ENCODE results near the gene ROBO3. TPM values are rescaled to one million over a fixed set of nuclear protein-coding genes. Genes with fewer than 3 reads are reported as not detected.

ROBO3 gene
- total RNA-seq, 1 donor, result 18.1 TPM

DNA sequence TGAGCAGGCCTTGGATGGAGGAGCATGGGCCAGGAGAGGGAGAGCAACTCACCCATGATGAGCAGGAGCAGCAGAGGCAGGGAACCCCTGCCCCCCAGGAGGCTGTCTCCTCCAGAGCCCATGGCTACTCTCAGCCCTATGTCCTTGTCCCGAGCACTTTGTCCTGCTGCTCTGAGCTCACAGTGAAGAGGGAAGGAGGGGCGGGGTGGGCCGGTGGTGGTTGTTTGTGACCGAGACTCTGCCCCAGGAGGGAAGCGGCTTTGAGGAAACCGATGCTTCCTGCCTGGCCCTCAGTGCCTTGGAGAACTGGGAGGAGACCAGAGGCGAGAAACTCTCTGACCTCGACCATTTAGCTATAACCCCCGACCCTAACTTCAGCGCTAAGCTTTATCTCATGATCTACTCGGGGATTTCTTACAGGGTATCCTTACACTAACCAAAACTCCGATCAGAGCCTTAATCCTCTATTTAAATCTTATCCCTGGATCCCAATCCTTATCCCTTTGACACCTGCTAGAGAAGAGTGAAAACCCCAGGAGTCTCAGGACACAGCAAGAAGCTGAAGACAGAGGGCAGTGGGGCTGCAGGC, 32.5 kb downstream of the ROBO3 start, which contains the start of gene ROBO4:
Gene ROBO4 (minus strand): TSS at position 192 of the 589 bp plus-strand sequence. CDS start 70 bp downstream, at position 122.
- no peaks in the 10 kb centered on the region for H3K27me3 ChIP-seq (ENCODE audit: insufficient read depth, low read length)
- TF ChIP-seq, protein P1, sequence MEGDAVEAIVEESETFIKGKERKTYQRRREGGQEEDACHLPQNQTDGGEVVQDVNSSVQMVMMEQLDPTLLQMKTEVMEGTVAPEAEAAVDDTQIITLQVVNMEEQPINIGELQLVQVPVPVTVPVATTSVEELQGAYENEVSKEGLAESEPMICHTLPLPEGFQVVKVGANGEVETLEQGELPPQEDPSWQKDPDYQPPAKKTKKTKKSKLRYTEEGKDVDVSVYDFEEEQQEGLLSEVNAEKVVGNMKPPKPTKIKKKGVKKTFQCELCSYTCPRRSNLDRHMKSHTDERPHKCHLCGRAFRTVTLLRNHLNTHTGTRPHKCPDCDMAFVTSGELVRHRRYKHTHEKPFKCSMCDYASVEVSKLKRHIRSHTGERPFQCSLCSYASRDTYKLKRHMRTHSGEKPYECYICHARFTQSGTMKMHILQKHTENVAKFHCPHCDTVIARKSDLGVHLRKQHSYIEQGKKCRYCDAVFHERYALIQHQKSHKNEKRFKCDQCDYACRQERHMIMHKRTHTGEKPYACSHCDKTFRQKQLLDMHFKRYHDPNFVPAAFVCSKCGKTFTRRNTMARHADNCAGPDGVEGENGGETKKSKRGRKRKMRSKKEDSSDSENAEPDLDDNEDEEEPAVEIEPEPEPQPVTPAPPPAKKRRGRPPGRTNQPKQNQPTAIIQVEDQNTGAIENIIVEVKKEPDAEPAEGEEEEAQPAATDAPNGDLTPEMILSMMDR (IDR thresholded peaks at IDR 0.05; ENCODE audit: extremely low read depth, low read depth, low read length), result no peak
- no peaks in the 10 kb centered on the region for H3K36me3 ChIP-seq (ENCODE audit: insufficient read depth, low read length)
- peak; percentile 79 for DNase-seq (ENCODE audit: insufficient read length, low spot score, missing footprints)
- peak within 1 kb of the TSS; percentile 77 for H2AFZ ChIP-seq (ENCODE audit: low read length)
- no peaks in the 10 kb centered on the region for H3K79me2 ChIP-seq (ENCODE audit: insufficient read depth, low read length)
- H3K9me3 ChIP-seq (ENCODE audit: low read depth, low read length), result no peaks in the 10 kb centered on the region
- H3K4me2 ChIP-seq (ENCODE audit: insufficient read depth, low read length), result peak within 1 kb of the TSS; percentile 62
- H3K27ac ChIP-seq (ENCODE audit: low read depth, low read length), result peak within 1 kb of the TSS; percentile 83
- H4K20me1 ChIP-seq (ENCODE audit: insufficient read depth, low read length), result no peaks in the 10 kb centered on the region
- H3K4me1 ChIP-seq (ENCODE audit: insufficient read depth, low read length), result peaks cover 49% of the 10 kb centered on the region
- H3K4me3 ChIP-seq (ENCODE audit: insufficient read depth, low read length), result peak within 1 kb of the TSS; percentile 16

DNA sequence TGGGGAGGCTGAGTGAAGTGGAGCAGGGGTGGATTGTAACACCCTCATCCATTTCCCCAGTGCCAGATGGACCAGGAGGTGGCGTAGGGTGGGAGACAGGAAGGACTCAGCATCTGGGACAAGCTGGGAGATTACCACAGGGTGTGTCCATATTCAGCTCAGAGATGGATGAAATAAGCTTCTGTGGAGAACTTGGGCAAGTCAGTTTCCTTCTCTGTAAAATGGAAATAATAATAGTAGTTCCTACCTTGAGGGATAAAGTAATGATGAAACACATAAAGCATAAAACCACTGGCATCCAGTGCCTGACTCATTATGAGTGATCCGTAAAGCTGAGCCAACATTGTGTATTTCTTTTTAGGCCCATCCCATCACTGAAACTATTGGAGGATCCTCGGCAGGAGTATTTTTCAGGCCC, 33.0 kb downstream of the ROBO3 start:
- no peaks in the 10 kb centered on the region for H3K27me3 ChIP-seq (ENCODE audit: insufficient read depth, low read length)
- H3K79me2 ChIP-seq (ENCODE audit: insufficient read depth, low read length), result no peaks in the 10 kb centered on the region
- no peak overlapping the region for H3K4me3 ChIP-seq (ENCODE audit: insufficient read depth, low read length)
- peak overlapping the region; percentile 83 for H3K27ac ChIP-seq (ENCODE audit: low read depth, low read length)
- peak; percentile 79 for DNase-seq (ENCODE audit: insufficient read length, low spot score, missing footprints)
- no peaks in the 10 kb centered on the region for H3K36me3 ChIP-seq (ENCODE audit: insufficient read depth, low read length)
- peaks cover 49% of the 10 kb centered on the region for H3K4me1 ChIP-seq (ENCODE audit: insufficient read depth, low read length)
- H3K9me3 ChIP-seq (ENCODE audit: low read depth, low read length), result no peaks in the 10 kb centered on the region
- TF ChIP-seq, protein P1 (IDR thresholded peaks at IDR 0.05; ENCODE audit: extremely low read depth, low read depth, low read length), result peak; percentile 18
- H3K4me2 ChIP-seq (ENCODE audit: insufficient read depth, low read length), result peak overlapping the region; percentile 62
- H4K20me1 ChIP-seq (ENCODE audit: insufficient read depth, low read length), result no peaks in the 10 kb centered on the region
- peak overlapping the region; percentile 77 for H2AFZ ChIP-seq (ENCODE audit: low read length)

DNA sequence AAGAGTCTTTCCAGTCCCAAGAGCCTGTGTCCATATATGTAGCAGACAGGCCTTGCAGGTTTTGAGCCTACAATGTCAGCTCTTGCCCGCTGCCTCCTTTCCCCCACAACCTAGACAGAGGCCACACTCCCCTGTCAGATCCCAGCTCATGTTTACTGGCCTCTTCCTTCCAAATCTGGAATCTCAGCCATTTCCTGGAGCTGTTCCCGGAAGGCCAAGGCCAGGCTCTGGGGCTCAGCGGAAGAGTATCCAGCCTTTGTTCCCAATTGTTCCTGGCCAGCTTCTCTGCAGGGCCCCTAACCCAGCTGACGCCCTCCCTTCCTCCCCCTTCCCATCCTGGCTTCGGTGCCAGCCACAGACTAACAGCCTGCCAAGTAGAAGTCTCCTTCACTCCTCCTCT, 33.5 kb downstream of the ROBO3 start:
- Histone ChIP-seq H3K9me3 (ENCODE audit: low read depth, low read length) (no peaks in the 10 kb centered on the region), H3K4me1 (ENCODE audit: insufficient read depth, low read length) (peaks cover 49% of the 10 kb centered on the region), H2AFZ (ENCODE audit: low read length) (peak overlapping the region; percentile 77), H3K79me2 (ENCODE audit: insufficient read depth, low read length) (no peaks in the 10 kb centered on the region), H3K27ac (ENCODE audit: low read depth, low read length) (peak overlapping the region; percentile 83), H3K27me3 (ENCODE audit: insufficient read depth, low read length) (no peaks in the 10 kb centered on the region), H3K4me2 (ENCODE audit: insufficient read depth, low read length) (peak overlapping the region; percentile 62), H3K36me3 (ENCODE audit: insufficient read depth, low read length) (no peaks in the 10 kb centered on the region), H3K4me3 (ENCODE audit: insufficient read depth, low read length) (peak overlapping the region; percentile 16), H4K20me1 (ENCODE audit: insufficient read depth, low read length) (no peaks in the 10 kb centered on the region)
- TF ChIP-seq, protein P1 (IDR thresholded peaks at IDR 0.05; ENCODE audit: extremely low read depth, low read depth, low read length), result no peak
- DNase-seq (ENCODE audit: insufficient read length, low spot score, missing footprints), result peak; percentile 80

DNA sequence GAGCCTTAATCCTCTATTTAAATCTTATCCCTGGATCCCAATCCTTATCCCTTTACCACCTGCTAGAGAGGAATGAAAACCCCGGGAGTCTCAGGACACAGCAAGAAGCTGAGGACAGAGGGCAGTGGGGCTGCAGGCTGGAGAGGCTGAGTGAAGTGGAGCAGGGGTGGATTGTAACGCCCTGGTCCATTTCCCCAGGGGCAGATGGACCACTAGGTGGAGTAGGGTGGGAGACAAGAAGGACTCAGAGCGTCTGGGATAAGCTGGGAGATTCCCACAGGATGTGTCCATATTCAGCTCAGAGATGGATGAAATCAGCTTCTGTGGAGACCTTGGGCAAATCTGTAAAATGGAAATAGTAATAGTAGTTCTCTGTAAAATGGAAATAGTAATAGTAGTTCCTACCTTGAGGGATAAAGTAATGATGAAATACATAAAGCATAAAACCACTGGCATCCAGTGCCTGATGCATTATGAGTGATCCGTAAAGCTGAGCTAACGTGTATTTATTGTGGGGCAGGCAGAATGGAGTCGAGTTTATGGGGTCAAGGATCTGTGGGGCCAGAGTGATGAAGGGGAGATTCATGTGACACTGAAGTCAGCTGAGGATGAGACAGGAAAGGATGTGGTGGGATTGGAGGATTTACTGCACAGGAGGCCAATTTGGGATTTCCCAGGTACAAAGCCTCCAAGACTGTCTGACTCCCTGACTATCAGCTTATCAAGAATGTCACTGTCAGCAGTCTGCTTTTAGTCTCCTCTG, 34.3 kb downstream of the ROBO3 start:
- H3K79me2 ChIP-seq (ENCODE audit: insufficient read depth, low read length), result no peaks in the 10 kb centered on the region
- TF ChIP-seq, protein P1 (IDR thresholded peaks at IDR 0.05; ENCODE audit: extremely low read depth, low read depth, low read length), result no peak
- DNase-seq (ENCODE audit: insufficient read length, low spot score, missing footprints), result peak; percentile 56
- no peaks in the 10 kb centered on the region for H4K20me1 ChIP-seq (ENCODE audit: insufficient read depth, low read length)
- no peaks in the 10 kb centered on the region for H3K27me3 ChIP-seq (ENCODE audit: insufficient read depth, low read length)
- H3K36me3 ChIP-seq (ENCODE audit: insufficient read depth, low read length), result no peaks in the 10 kb centered on the region
- H3K4me3 ChIP-seq (ENCODE audit: insufficient read depth, low read length), result no peak overlapping the region
- H3K4me2 ChIP-seq (ENCODE audit: insufficient read depth, low read length), result peak overlapping the region; percentile 62
- peak overlapping the region; percentile 10 for H2AFZ ChIP-seq (ENCODE audit: low read length)
- no peaks in the 10 kb centered on the region for H3K9me3 ChIP-seq (ENCODE audit: low read depth, low read length)
- H3K4me1 ChIP-seq (ENCODE audit: insufficient read depth, low read length), result peaks cover 47% of the 10 kb centered on the region
- peak overlapping the region; percentile 83 for H3K27ac ChIP-seq (ENCODE audit: low read depth, low read length)
